Keratinocyte (primary cell): ENCODE measurements around the gene DPH1. TPM values are rescaled to one million over a fixed set of nuclear protein-coding genes. Genes with fewer than 3 reads are reported as not detected.

Source experiments
- DNase-seq: peaks from one replicate; pipeline ENCODE4 v3.0.0-alpha.2; 2011; ENCODE audit warnings: low read depth, missing footprints, low spot score
- FAIRE-seq: peaks from 2 replicates; lab custom pipeline; 2011; peaks lifted over from hg19 to GRCh38; lab: Jason Lieb, UNC
- H2AFZ ChIP-seq: 2 replicates; pipeline ENCODE4 v1.6.0; 2012; ENCODE audit warnings: low read length, control low read depth, inconsistent platforms; ENCODE audit not compliant: control insufficient read depth
- H3K27ac ChIP-seq: 2 replicates; pipeline ENCODE4 v1.5.1; 2011; ENCODE audit warnings: low read length; ENCODE audit not compliant: control insufficient read depth, insufficient read depth
- H3K27me3 ChIP-seq: 3 replicates; pipeline ENCODE4 v1.6.0; 2011; ENCODE audit warnings: low read length; ENCODE audit not compliant: control insufficient read depth, insufficient read depth; ENCODE audit errors: extremely low read depth
- H3K36me3 ChIP-seq, 2 experiments: 2 replicates in 1 of 2; 3 replicates in 1 of 2; pipeline ENCODE4 v1.5.1; 2011; ENCODE audit warnings: low read length in 2 of 2, mild to moderate bottlenecking in 1 of 2; ENCODE audit not compliant: control insufficient read depth in 2 of 2, insufficient read depth in 2 of 2; ENCODE audit errors: extremely low read depth in 1 of 2
- H3K4me1 ChIP-seq: 3 replicates; pipeline ENCODE4 v1.5.1; 2011; ENCODE audit warnings: low read length; ENCODE audit not compliant: control insufficient read depth, insufficient read depth; ENCODE audit errors: extremely low read depth
- H3K4me2 ChIP-seq: 3 replicates; pipeline ENCODE4 v1.6.0; 2011; ENCODE audit warnings: low read depth, low read length; ENCODE audit not compliant: control insufficient read depth, insufficient read depth; ENCODE audit errors: extremely low read depth
- H3K4me3 ChIP-seq, 3 experiments: fragments of 200-600 bp in 1 of 3; sonication (generic) in 1 of 3; 2 replicates in 2 of 3; 3 replicates in 1 of 3; pipeline ENCODE4 v1.5.1; 2011 to 2016; ENCODE audit warnings: low read length in 3 of 3, mild to moderate bottlenecking in 3 of 3, control low read depth in 2 of 3, inconsistent platforms in 1 of 3, low read depth in 1 of 3, mixed read lengths in 1 of 3, mixed run types in 1 of 3, moderate library complexity in 1 of 3; ENCODE audit not compliant: control insufficient read depth in 2 of 3, insufficient read depth in 2 of 3; ENCODE audit errors: extremely low read depth in 1 of 3
- H3K79me2 ChIP-seq: 2 replicates; pipeline ENCODE4 v1.6.0; 2012; ENCODE audit warnings: low read length; ENCODE audit not compliant: control insufficient read depth, insufficient read depth
- H3K9ac ChIP-seq: 3 replicates; pipeline ENCODE4 v1.6.0; 2011; ENCODE audit warnings: low read length; ENCODE audit not compliant: control insufficient read depth, insufficient read depth; ENCODE audit errors: extremely low read depth
- H3K9me1 ChIP-seq: 3 replicates; pipeline ENCODE4 v1.6.0; 2011; ENCODE audit warnings: low read length; ENCODE audit not compliant: control insufficient read depth, insufficient read depth; ENCODE audit errors: extremely low read depth
- H3K9me3 ChIP-seq: 2 replicates; pipeline ENCODE4 v1.5.1; 2012; ENCODE audit warnings: low read depth, low read length; ENCODE audit not compliant: control insufficient read depth
- H4K20me1 ChIP-seq: 3 replicates; pipeline ENCODE4 v1.6.0; 2011; ENCODE audit warnings: low read length; ENCODE audit not compliant: control insufficient read depth, insufficient read depth; ENCODE audit errors: extremely low read depth
- CTCF ChIP-seq, 3 experiments: IDR thresholded peaks in 1 of 3; conservative IDR thresholded peaks in 1 of 3; optimal IDR thresholded peaks in 1 of 3; 2 replicates in 2 of 3; 3 replicates in 1 of 3; pipeline versions ENCODE3 to v1.5.1; 2011; ENCODE audit warnings: low read length in 3 of 3, mild to moderate bottlenecking in 3 of 3, moderate library complexity in 2 of 3, control low read depth in 1 of 3, inconsistent platforms in 1 of 3; ENCODE audit not compliant: insufficient read depth in 2 of 3; ENCODE audit errors: extremely low read depth in 1 of 3
- EZH2 ChIP-seq: IDR thresholded peaks from one replicate; pipeline ENCODE4 v1.6.1; 2012; ENCODE audit warnings: inconsistent platforms, mild to moderate bottlenecking, low read length, moderate library complexity
- dilution Hi-C: fragments of 300-500 bp; cut with MboI; formaldehyde crosslinking; loops from one replicate; pipeline ENCODE4 v1.7.0; 2020; ENCODE audit warnings: low sequenced_read_pairs; ENCODE audit not compliant: extremely low pct_ligation_motif_present
- polyA plus RNA-seq, 5 experiments: library from polyadenylated mRNA; depleted of rRNA in 3 of 5; stranded (reverse) in 3 of 5; stranded (forward) in 1 of 5; unstranded in 1 of 5; fragments of >200 nt; gene quantifications; 1 replicate in 1 of 5; 2 replicates in 3 of 5; 3 replicates in 1 of 5; pipeline versions ENCODE4 v1.2.1 to v1.2.3, GENCODE V29; 2011 to 2012; ENCODE audit warnings: missing spikeins in 2 of 5, low read depth in 1 of 5, low replicate concordance in 1 of 5

The DPH1 gene
- polyA plus RNA-seq, 1 donor (not counting 4 experiments of a cell fraction or from before 2014, with no cell fraction given), result 18.9 TPM

GRCh38 chr17:2076087-2076984 lies 46.4 kb downstream of the DPH1 start:
- Histone ChIP-seq H3K36me3 (peaks cover 13 to 16% of the 10 kb centered on the region in 2 experiments), H4K20me1 (no peaks in the 10 kb centered on the region), H3K4me1 (peaks cover 15% of the 10 kb centered on the region), H3K9me1 (peaks cover 5% of the 10 kb centered on the region), H3K79me2 (no peaks in the 10 kb centered on the region), H3K4me3 (no peak overlapping the region), H3K4me2 (no peak overlapping the region), H3K27me3 (no peaks in the 10 kb centered on the region), H3K27ac (no peak overlapping the region), H2AFZ (no peak overlapping the region), H3K9me3 (no peaks in the 10 kb centered on the region), H3K9ac (no peak overlapping the region)
- TF ChIP-seq EZH2, result no peak
- TF ChIP-seq CTCF (optimal IDR thresholded peaks at IDR 0.05 in 1 of 3, IDR thresholded peaks at IDR 0.05 in 1 of 3, conservative IDR thresholded peaks at IDR 0.05 in 1 of 3; ENCODE audit: extremely low read depth in 1 of 3, insufficient read depth in 2 of 3, low read length in 3 of 3), result no peak
- dilution Hi-C loops, result no loop called here
- no peak for FAIRE-seq
- DNase-seq, result no peak

- H3K27me3 ChIP-seq, result no peaks in the 10 kb centered on the region
- no peak overlapping the region for H3K4me2 ChIP-seq
- peaks cover 5% of the 10 kb centered on the region for H3K9me1 ChIP-seq
- no peak for DNase-seq
- TF ChIP-seq CTCF (optimal IDR thresholded peaks at IDR 0.05 in 1 of 3, IDR thresholded peaks at IDR 0.05 in 1 of 3, conservative IDR thresholded peaks at IDR 0.05 in 1 of 3; ENCODE audit: extremely low read depth in 1 of 3, insufficient read depth in 2 of 3, low read length in 3 of 3) (no peak), EZH2 (no peak)
- FAIRE-seq, result no peak
- no peaks in the 10 kb centered on the region for H4K20me1 ChIP-seq
- peaks cover 20% of the 10 kb centered on the region for H3K4me1 ChIP-seq
- no peaks in the 10 kb centered on the region for H3K79me2 ChIP-seq
- no peak overlapping the region for H3K4me3 ChIP-seq
- dilution Hi-C loops, result no loop called here
- no peaks in the 10 kb centered on the region for H3K9me3 ChIP-seq
- no peak overlapping the region for H3K9ac ChIP-seq
- no peak overlapping the region for H2AFZ ChIP-seq
- no peak overlapping the region for H3K27ac ChIP-seq
- peaks cover 15 to 18% of the 10 kb centered on the region in 2 experiments for H3K36me3 ChIP-seq
These were observed 47.1 kb downstream of the DPH1 start for GRCh38 chr17:2077040-2077439.
